Colonic mucosa (tissue), 4 donors: Measurements from ENCODE around the gene IQCE. TPM values are rescaled to one million over a fixed set of nuclear protein-coding genes. Genes with fewer than 3 reads are reported as not detected.

Experiments
- DNase-seq: peaks from one replicate; pipeline ENCODE4 v3.0.0-alpha.2; 2020
- H3K27ac ChIP-seq: fragments of 200-600 bp; one replicate; pipeline ENCODE4 v1.8.0; 2021
- H3K27me3 ChIP-seq: fragments of 200-600 bp; one replicate; pipeline ENCODE4 v1.8.0; 2021
- H3K36me3 ChIP-seq: fragments of 200-600 bp; one replicate; pipeline ENCODE4 v1.8.0; 2021
- H3K4me1 ChIP-seq: fragments of 200-600 bp; one replicate; pipeline ENCODE4 v1.8.0; 2021; ENCODE audit warnings: mild to moderate bottlenecking
- H3K4me3 ChIP-seq: fragments of 200-600 bp; one replicate; pipeline ENCODE4 v1.8.0; 2021
- H3K9ac ChIP-seq, 2 donors: one replicate each; pipeline ENCODE4 v1.7.0; 2013; ENCODE audit warnings: control low read depth in 2 of 2, low read depth in 2 of 2, low read length in 2 of 2
- H3K9me3 ChIP-seq: fragments of 200-600 bp; one replicate; pipeline ENCODE4 v1.8.0; 2021
- intact Hi-C: fragments of 100-400 bp; cut with DNase I; formaldehyde crosslinking; loops from one replicate; pipeline ENCODE4 v1.14.1; 2022
- total RNA-seq, 2 donors: library from RNA; stranded (reverse); fragmentation: NEBNext Ultra II Directional in 1 of 2; extraction: Animal tissue kit (Norgen Biotek cat#: 25700) in 1 of 2; gene quantifications; one replicate each; pipeline ENCODE4 v1.2.1, GENCODE V29; 2021
- TF ChIP-seq, protein P1 (sequence below): fragments of 200-600 bp; IDR thresholded peaks from one replicate; pipeline ENCODE4 v1.8.0; 2022; ENCODE audit warnings: antibody characterized with exemption, mild to moderate bottlenecking
- donor health status: healthy.
- donor health status: DM: no; HTN: no; CAD: no.
- donor health status: DM: no; HTN: no; CAD: no.

IQCE gene
- total RNA-seq, 2 donors from 2014 or later: 23.2 to 36.3 TPM

DNA sequence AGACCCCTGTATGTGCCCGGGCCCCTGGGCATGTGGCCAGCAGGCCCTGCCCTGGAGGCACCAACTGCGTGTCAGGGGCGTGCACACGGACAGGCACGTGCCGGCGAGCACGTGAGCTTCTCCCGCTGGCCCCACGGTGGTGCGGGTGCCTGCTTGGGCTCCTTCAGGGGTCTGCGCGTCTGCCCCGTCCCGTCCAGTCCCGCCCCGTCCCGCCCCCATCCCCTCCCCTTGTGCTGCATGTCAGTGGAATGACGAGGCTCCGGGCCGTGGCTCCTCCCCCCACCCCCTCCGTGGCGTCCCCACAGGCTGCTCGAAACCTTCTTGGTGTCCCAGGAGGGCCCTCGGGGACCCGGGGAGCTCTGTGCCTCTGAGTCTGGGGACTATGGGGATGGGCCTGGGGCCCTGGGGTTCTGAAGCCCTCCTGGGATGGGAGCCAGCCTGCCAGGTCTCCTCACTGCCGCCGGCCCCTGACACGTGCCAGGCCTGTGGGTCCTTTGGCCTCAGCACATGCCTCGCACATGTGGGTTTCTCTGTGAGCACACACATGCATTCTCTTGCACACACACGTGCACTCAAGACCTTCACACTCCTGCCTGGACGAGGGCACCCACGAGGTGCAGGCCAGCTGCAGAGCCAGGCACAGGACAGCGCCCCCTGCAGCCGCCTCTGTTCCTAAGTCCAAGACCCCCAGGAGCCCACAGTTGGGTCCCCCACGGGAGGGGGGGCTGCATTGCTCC, 101.7 kb downstream of the IQCE start:
- H3K36me3 ChIP-seq: no peaks in the 10 kb centered on the region
- DNase-seq: no peak
- no peak overlapping the region for H3K4me3 ChIP-seq
- H3K9ac ChIP-seq: no peak overlapping the region
- no peaks in the 10 kb centered on the region for H3K4me1 ChIP-seq
- intact Hi-C loops: no loop called here
- H3K9me3 ChIP-seq: no peaks in the 10 kb centered on the region
- no peak overlapping the region for H3K27ac ChIP-seq
- TF ChIP-seq, protein P1, sequence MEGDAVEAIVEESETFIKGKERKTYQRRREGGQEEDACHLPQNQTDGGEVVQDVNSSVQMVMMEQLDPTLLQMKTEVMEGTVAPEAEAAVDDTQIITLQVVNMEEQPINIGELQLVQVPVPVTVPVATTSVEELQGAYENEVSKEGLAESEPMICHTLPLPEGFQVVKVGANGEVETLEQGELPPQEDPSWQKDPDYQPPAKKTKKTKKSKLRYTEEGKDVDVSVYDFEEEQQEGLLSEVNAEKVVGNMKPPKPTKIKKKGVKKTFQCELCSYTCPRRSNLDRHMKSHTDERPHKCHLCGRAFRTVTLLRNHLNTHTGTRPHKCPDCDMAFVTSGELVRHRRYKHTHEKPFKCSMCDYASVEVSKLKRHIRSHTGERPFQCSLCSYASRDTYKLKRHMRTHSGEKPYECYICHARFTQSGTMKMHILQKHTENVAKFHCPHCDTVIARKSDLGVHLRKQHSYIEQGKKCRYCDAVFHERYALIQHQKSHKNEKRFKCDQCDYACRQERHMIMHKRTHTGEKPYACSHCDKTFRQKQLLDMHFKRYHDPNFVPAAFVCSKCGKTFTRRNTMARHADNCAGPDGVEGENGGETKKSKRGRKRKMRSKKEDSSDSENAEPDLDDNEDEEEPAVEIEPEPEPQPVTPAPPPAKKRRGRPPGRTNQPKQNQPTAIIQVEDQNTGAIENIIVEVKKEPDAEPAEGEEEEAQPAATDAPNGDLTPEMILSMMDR: no peak
- no peaks in the 10 kb centered on the region for H3K27me3 ChIP-seq

DNA sequence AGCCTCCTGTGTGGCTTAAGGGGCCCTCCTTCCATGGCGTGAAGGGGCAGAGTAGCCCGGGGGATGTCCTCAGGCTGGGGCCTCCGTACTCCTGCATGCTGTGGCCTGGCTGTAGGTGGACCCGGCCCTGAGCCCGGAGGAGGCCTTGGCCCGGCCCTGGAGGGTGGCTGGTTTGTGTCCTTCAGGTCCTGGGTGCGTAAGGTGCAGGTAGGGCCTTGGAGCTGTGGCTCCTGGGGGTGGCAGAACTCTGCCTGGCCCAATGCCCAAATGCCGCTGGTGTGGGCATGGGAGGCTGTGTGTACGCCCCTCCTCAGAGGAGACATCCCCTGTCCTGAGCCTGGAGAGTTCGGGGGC, 102.3 kb downstream of the IQCE start:
- Histone ChIP-seq H3K4me3 (no peak overlapping the region), H3K36me3 (no peaks in the 10 kb centered on the region), H3K9ac (no peak overlapping the region), H3K27me3 (no peaks in the 10 kb centered on the region), H3K9me3 (no peaks in the 10 kb centered on the region), H3K4me1 (no peaks in the 10 kb centered on the region), H3K27ac (no peak overlapping the region)
- no peak for DNase-seq
- intact Hi-C loops: no loop called here
- TF ChIP-seq, protein P1: no peak

DNA sequence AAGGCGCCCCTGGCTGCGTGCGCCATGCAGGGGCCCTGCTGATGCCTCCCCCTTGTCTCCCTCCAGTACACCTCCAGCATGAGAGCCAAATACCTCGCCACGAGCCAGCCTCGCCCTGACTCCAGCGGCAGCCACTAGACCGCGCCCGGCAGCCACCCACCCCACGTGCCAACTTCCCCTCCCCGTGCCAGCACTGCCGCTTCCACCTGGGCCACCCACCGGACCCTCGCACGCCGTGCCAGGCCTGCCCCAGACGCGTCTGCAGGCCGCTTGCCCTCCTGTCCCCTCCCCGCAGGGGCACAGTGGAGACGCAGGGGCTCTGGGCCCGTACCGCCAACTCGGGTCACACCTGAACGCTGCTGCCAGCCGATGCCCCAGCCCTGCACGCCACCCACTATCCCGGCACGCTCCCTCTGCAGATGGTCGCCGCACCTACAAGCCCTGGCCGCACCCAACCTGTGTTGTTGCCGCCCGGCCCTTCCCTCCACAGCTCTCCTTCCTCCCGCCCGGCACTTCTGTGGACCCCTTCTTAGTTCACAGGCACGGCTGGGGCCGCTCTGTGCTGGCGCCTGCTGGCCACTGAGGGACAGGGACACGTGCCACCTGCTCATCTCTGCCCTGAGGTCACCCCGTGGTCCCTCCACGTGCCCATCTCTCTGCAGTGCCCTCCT, 103.0 kb downstream of the IQCE start:
- intact Hi-C loops: no loop called here
- Histone ChIP-seq H3K36me3 (no peaks in the 10 kb centered on the region), H3K9ac (no peak overlapping the region), H3K27ac (no peak overlapping the region), H3K4me3 (no peak overlapping the region), H3K9me3 (no peaks in the 10 kb centered on the region), H3K27me3 (no peaks in the 10 kb centered on the region), H3K4me1 (no peaks in the 10 kb centered on the region)
- DNase-seq: no peak
- TF ChIP-seq, protein P1: no peak

DNA sequence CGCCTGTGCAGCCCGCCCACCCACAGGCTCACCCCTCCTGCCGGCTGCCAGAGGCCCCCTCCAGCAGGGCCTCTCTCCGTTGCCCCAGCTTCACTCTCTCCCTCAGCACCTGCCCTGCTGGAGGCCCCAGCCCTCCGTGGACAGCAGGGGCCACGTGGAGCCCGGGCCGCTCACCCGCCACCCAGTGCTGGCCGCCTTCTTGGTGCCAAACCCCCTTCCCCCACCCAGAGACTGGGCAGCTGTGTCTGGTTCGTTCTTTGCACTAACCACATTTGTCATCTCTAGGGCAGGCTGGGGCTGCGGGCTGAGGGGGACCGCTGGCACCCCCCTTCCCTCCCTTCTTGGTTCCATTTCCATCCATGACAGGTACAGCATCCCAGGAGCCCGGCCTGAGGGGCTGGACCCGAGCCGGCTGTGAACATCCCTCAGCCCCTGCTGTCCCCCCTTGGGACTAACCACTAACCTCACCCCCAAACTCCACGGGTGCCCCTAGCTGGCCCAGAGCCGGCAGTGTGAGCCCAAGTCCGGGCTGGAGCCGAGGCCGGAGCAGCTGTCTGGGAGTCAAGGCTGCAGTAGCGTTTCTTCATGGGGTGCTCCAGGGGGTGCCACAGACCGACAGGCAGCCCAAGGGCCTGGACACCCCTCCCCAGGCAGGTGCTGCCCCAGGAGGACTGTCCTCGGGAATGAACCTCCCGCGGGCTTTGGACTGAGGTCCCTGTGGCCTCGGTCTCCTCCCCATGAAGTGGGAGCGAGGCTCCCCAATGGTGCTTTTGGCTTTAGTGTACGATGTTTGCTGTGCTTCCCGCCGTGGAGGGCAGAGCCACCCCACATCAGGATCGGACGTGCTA, 103.7 kb downstream of the IQCE start:
- H3K9me3 ChIP-seq: no peaks in the 10 kb centered on the region
- H3K4me1 ChIP-seq: no peaks in the 10 kb centered on the region
- TF ChIP-seq, protein P1: no peak
- no peaks in the 10 kb centered on the region for H3K36me3 ChIP-seq
- no peak for DNase-seq
- H3K27ac ChIP-seq: no peak overlapping the region
- H3K9ac ChIP-seq: peak overlapping the region in 1 of 2 donors; percentile 40
- H3K4me3 ChIP-seq: no peak overlapping the region
- no peaks in the 10 kb centered on the region for H3K27me3 ChIP-seq
- intact Hi-C loops: no loop called here

DNA sequence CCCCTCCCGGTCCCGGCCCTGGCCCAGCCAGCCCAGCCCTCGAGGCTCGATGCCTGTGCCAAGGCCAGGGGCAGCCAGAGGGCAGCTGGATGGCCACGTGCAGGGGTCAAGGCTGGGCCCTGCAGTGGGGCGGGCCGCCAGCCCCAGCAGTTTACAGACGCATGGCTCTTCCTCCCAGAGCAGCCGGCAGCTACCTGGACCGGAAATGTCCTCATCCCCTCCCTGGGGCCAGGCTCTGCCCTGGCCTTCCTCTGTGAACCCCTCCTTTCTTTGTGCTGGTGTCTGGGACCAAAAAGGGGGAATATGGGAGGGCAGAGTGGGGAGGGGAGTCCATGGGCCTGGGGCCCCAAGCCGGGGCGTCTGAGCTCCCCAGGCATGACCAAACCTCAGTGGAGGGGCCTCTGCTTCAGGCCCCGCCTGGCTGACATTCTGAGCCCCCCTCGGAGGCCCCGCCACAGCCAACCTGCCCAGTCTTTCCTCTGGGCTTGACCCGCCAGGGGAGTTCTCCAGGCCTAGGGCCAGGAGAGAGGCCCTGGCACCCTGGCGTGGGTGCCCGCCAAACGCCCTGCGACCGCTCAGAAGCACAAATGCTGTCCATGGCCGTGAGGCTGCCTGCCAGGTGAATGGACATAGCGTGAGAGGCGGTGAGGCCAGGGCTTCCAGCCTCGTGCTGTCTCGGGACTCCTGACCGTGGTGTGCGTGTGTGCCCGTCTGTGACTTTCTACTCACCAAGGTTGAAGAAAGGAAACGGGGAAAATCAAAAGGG, 104.5 kb downstream of the IQCE start:
- H3K9ac ChIP-seq: peak overlapping the region in 1 of 2 donors; percentile 40
- no peaks in the 10 kb centered on the region for H3K4me1 ChIP-seq
- no peaks in the 10 kb centered on the region for H3K27me3 ChIP-seq
- intact Hi-C loops: no loop called here
- DNase-seq: no peak
- TF ChIP-seq, protein P1: no peak
- no peaks in the 10 kb centered on the region for H3K9me3 ChIP-seq
- no peak overlapping the region for H3K27ac ChIP-seq
- no peak overlapping the region for H3K4me3 ChIP-seq
- no peaks in the 10 kb centered on the region for H3K36me3 ChIP-seq
